ENCODE measurements around the gene CD40.

- TF ChIP-seq CTCF (IDR thresholded peaks at IDR 0.05) (no peak), POLR2AphosphoS5 (IDR thresholded peaks at IDR 0.05) (no peak)
Measured at GRCh38 chr20:46113113-46113470, 5.0 kb upstream of the CD40 start.

Measured in upper lobe of left lung (tissue), 4 donors.